Lung (tissue), 12 donors: ENCODE measurements around the gene SLC13A5. TPM values are rescaled to one million over a fixed set of nuclear protein-coding genes. Genes with fewer than 3 reads are reported as not detected.

Experiments
- ATAC-seq: fragments of 200-7000 bp; cut with Tn5 transposase; one replicate; pipeline ENCODE4 v1.9.1; 2020; ENCODE audit warnings: moderate number of reproducible peaks; ENCODE audit not compliant: insufficient read depth, low FRiP score
- DNase-seq, 3 donors: peaks; one replicate each; pipeline ENCODE4 v3.0.0-alpha.2; 2013 to 2017
- H3K27ac ChIP-seq, 2 donors: one replicate each; pipeline ENCODE4 v1.5.1; 2013; ENCODE audit warnings: mild to moderate bottlenecking in 2 of 2, moderate library complexity in 2 of 2, control low read depth in 1 of 2, inconsistent platforms in 1 of 2, low read depth in 1 of 2, low read length in 1 of 2
- H3K27me3 ChIP-seq, 3 donors: one replicate each; pipeline ENCODE4 v1.5.1; 2013; ENCODE audit warnings: low read length in 2 of 3; ENCODE audit not compliant: control insufficient read depth in 3 of 3, insufficient read depth in 3 of 3
- H3K36me3 ChIP-seq, 4 donors: one replicate each; pipeline ENCODE4 v1.5.1; 2013; ENCODE audit warnings: low read length in 4 of 4, mild to moderate bottlenecking in 1 of 4, moderate library complexity in 1 of 4; ENCODE audit not compliant: control insufficient read depth in 4 of 4, insufficient read depth in 4 of 4
- H3K4me1 ChIP-seq, 5 donors: one replicate each; pipeline ENCODE4 v1.5.1; 2013; ENCODE audit warnings: low read length in 5 of 5, mild to moderate bottlenecking in 2 of 5, moderate library complexity in 1 of 5; ENCODE audit not compliant: control insufficient read depth in 5 of 5, insufficient read depth in 5 of 5
- H3K4me3 ChIP-seq: one replicate; pipeline ENCODE4 v1.5.1; 2013; ENCODE audit warnings: mild to moderate bottlenecking, control low read depth, moderate library complexity
- H3K9ac ChIP-seq, 2 donors: one replicate each; pipeline ENCODE4 v1.5.1; 2013; ENCODE audit warnings: low read length in 2 of 2, control low read depth in 1 of 2; ENCODE audit not compliant: insufficient read depth in 1 of 2
- H3K9me3 ChIP-seq, 4 donors: one replicate each; pipeline ENCODE4 v1.5.1; 2013; ENCODE audit warnings: low read length in 3 of 4, mild to moderate bottlenecking in 1 of 4, moderate library complexity in 1 of 4; ENCODE audit not compliant: control insufficient read depth in 4 of 4, insufficient read depth in 3 of 4
- CTCF ChIP-seq: IDR thresholded peaks from 2 replicates; pipeline ENCODE4 v1.5.1; 2012; ENCODE audit warnings: mild to moderate bottlenecking; ENCODE audit errors: control extremely low read depth, extremely low read depth
- WGBS, 2 donors: extraction: QIAGEN DNeasy Blood & Tissue Kit; methylation state at CpG; one replicate each; pipeline ENCODE4 v1.1.7; 2013; 5-methylcytosine and 5-hydroxymethylcytosine counted together
- polyA plus RNA-seq, 2 donors: library from polyadenylated mRNA; stranded (reverse); fragments of 200-250 nt; gene quantifications; one replicate each; pipeline ENCODE4 v1.2.1, GENCODE V29; 2013
- total RNA-seq, 2 donors: library from RNA; depleted of rRNA in 1 of 2; stranded (reverse); fragments of >200 nt in 1 of 2; gene quantifications; one replicate each; pipeline ENCODE4 v1.2.1, GENCODE V29; 2014 to 2021
- donor health status: control.
- donor health status: control.
- donor health status: Bipolar disorder and iron deficiency.
- donor health status: healthy.
- donor health status: DM: yes; HTN: yes; CAD: no.

SLC13A5 gene
- total and polyA plus RNA-seq, 4 donors, result 0.18 TPM; not detected in 3

- Histone ChIP-seq H3K27me3 (peaks cover 0 to 11% (median 3%) of the 10 kb centered on the region in 3 donors), H3K4me1 (peaks cover 0 to 4% (median 0%) of the 10 kb centered on the region in 5 donors), H3K9me3 (peaks cover 0 to 4% (median 0%) of the 10 kb centered on the region in 4 donors), H3K9ac (no peak overlapping the region), H3K36me3 (no peaks in the 10 kb centered on the region), H3K27ac (no peak overlapping the region), H3K4me3 (no peak overlapping the region)
- ATAC-seq (no peak), DNase-seq (no peak)
- no peak for TF ChIP-seq CTCF
- 85 to 91% methylated on average over 14 of the region's 14 CpGs for WGBS, 2 donors
Measured at GRCh38 chr17:6706499-6706898, 6.7 kb downstream of the SLC13A5 start.

- Histone ChIP-seq H3K27me3 (peaks cover 0 to 3% (median 3%) of the 10 kb centered on the region in 3 donors), H3K9me3 (peaks cover 0 to 4% (median 0%) of the 10 kb centered on the region in 4 donors), H3K9ac (no peak overlapping the region), H3K4me1 (peaks cover 0 to 5% (median 0%) of the 10 kb centered on the region in 5 donors), H3K27ac (no peak overlapping the region), H3K36me3 (no peaks in the 10 kb centered on the region), H3K4me3 (no peak overlapping the region)
- 85% methylated on average over 6 of the region's 6 CpGs for WGBS, 2 donors
- no peak for TF ChIP-seq CTCF
- ATAC-seq (no peak), DNase-seq (no peak)
Measured at GRCh38 chr17:6704470-6705052, 8.6 kb downstream of the SLC13A5 start.

- WGBS, 2 donors, result 94% methylated on average over 10 of the region's 10 CpGs
- H3K36me3 ChIP-seq, result no peaks in the 10 kb centered on the region
- no peak for TF ChIP-seq CTCF
- no peak overlapping the region for H3K27ac ChIP-seq
- ATAC-seq (no peak), DNase-seq (no peak)
- H3K9ac ChIP-seq, result no peak overlapping the region
- no peak overlapping the region for H3K4me3 ChIP-seq
- H3K27me3 ChIP-seq, result peaks cover 0 to 3% (median 3%) of the 10 kb centered on the region in 3 donors
- H3K9me3 ChIP-seq, result peaks cover 0 to 4% (median 0%) of the 10 kb centered on the region in 4 donors
- peaks cover 0 to 5% (median 0%) of the 10 kb centered on the region in 5 donors for H3K4me1 ChIP-seq
Measured at GRCh38 chr17:6703751-6704150, 9.4 kb downstream of the SLC13A5 start.
